NB4 (cell line): ENCODE data around the gene STK33.

ENCODE experiments used
- CTCF ChIP-seq: IDR thresholded peaks from one replicate; pipeline ENCODE4 v1.5.1; 2012; ENCODE audit warnings: low read depth, low read length
- MAX ChIP-seq: IDR thresholded peaks from 2 replicates; pipeline ENCODE4 v1.6.1; 2011; ENCODE audit warnings: low read depth, low read length
- POLR2A ChIP-seq: IDR thresholded peaks from 2 replicates; pipeline ENCODE4 v1.6.1; 2011; ENCODE audit warnings: mild to moderate bottlenecking; ENCODE audit not compliant: insufficient read length; ENCODE audit errors: extremely low read depth

- TF ChIP-seq POLR2A (no peak), CTCF (no peak), MAX (no peak)
Observed at GRCh38 chr11:8408151-8408941, 185.7 kb downstream of the STK33 start.
